Measurements from ENCODE around the gene SLC6A19. TPM values are rescaled to one million over a fixed set of nuclear protein-coding genes. Genes with fewer than 3 reads are reported as not detected.

Gene SLC6A19
- polyA plus RNA-seq, 1 of the 3 experiments (the other 2 are of a cell fraction): not detected

DNA sequence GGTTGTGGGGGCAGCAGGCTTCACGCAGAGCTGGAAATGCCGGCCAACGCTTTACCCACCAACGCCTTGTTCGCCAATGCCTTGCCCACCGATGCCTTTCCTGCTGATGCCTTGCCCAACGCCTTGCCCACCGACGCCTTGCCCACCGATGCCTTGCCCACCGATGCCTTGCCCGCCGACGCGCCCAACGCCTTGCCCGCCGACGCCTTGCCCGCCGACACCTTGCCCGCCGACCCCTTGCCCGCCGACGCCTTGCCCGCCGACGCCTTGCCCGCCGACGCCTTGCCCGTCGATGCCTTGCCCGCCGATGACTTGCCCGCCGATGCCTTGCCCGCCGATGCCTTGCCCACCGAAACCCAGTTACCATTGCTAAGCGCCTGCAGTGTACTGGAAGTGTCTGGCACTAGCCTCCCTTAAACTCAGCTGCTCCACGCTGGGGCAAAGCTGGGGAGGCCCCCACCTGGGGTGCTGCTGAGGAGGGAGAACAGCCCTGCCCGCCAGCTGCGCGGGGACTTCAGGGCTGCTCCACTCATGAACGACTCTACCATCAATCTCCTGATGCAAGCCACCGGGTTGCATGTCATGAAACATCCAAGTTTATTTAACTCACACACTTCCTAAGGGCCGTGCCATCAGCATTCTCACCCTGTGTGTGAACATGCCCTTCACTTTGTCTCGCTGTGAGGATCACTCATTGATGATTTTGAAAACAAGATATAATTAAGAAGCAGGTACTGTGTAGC, 25.6 kb downstream of the SLC6A19 start:
- Histone ChIP-seq H3K4me3 (ENCODE audit: low read depth in 2 of 2, low read length in 1 of 2) (no peak overlapping the region), H3K9me3 (no peaks in the 10 kb centered on the region), H2AFZ (ENCODE audit: low read depth) (no peak overlapping the region), H3K9ac (no peak overlapping the region), H3K27ac (ENCODE audit: low read depth in 2 of 2, low read length in 1 of 2) (no peak overlapping the region), H3K9me2 (no peaks in the 10 kb centered on the region), H3F3A (replicated peaks; ENCODE audit: insufficient read depth) (peaks cover 6% of the 10 kb centered on the region), H3K36me3 (replicated peaks in 1 of 2; ENCODE audit: control insufficient read depth in 1 of 2, insufficient read depth in 2 of 2, low read length in 1 of 2) (no peaks in the 10 kb centered on the region), H3K4me1 (ENCODE audit: control insufficient read depth in 1 of 2, insufficient read depth in 2 of 2, low read depth in 1 of 2, low read length in 1 of 2) (no peaks in the 10 kb centered on the region), H3K79me2 (ENCODE audit: insufficient read depth) (no peaks in the 10 kb centered on the region), H3K4me2 (no peak overlapping the region), H3K27me3 (ENCODE audit: insufficient read depth) (peaks cover 19% of the 10 kb centered on the region; the same call in 1 of the 2 replicates), H4K20me1 (ENCODE audit: insufficient read depth) (no peaks in the 10 kb centered on the region)
- DNase-seq: no peak
- WGBS (ENCODE audit: low lambda C conversion rate): 79% methylated on average over 50 of the region's 50 CpGs
- no peak for TF ChIP-seq RAD21 (IDR thresholded peaks at IDR 0.05; ENCODE audit: low read length)
- no peak for TF ChIP-seq YY1 (IDR thresholded peaks at IDR 0.05; ENCODE audit: low read depth)
- no peak for TF ChIP-seq RCOR1 (IDR thresholded peaks at IDR 0.05; ENCODE audit: low read length)
- TF ChIP-seq, protein P1, sequence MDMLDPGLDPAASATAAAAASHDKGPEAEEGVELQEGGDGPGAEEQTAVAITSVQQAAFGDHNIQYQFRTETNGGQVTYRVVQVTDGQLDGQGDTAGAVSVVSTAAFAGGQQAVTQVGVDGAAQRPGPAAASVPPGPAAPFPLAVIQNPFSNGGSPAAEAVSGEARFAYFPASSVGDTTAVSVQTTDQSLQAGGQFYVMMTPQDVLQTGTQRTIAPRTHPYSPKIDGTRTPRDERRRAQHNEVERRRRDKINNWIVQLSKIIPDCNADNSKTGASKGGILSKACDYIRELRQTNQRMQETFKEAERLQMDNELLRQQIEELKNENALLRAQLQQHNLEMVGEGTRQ (IDR thresholded peaks at IDR 0.05; ENCODE audit: borderline replicate concordance, low read depth, low read length): no peak
- no peak for TF ChIP-seq RFX5 (IDR thresholded peaks at IDR 0.05; ENCODE audit: low read length)
- TF ChIP-seq RXRA (IDR thresholded peaks at IDR 0.05; ENCODE audit: borderline replicate concordance, low read depth): no peak
- TF ChIP-seq GATA2 (CRISPR knock-in tag; IDR thresholded peaks at IDR 0.05): no peak
- no peak for TF ChIP-seq TEAD4 (IDR thresholded peaks at IDR 0.05; ENCODE audit: borderline replicate concordance, insufficient read depth)
- no peak for TF ChIP-seq NRF1 (IDR thresholded peaks at IDR 0.05; ENCODE audit: low read depth, low read length)
- no peak for TF ChIP-seq TAF1 (IDR thresholded peaks at IDR 0.05; ENCODE audit: borderline replicate concordance, low read depth, low read length)
- TF ChIP-seq, protein P2, sequence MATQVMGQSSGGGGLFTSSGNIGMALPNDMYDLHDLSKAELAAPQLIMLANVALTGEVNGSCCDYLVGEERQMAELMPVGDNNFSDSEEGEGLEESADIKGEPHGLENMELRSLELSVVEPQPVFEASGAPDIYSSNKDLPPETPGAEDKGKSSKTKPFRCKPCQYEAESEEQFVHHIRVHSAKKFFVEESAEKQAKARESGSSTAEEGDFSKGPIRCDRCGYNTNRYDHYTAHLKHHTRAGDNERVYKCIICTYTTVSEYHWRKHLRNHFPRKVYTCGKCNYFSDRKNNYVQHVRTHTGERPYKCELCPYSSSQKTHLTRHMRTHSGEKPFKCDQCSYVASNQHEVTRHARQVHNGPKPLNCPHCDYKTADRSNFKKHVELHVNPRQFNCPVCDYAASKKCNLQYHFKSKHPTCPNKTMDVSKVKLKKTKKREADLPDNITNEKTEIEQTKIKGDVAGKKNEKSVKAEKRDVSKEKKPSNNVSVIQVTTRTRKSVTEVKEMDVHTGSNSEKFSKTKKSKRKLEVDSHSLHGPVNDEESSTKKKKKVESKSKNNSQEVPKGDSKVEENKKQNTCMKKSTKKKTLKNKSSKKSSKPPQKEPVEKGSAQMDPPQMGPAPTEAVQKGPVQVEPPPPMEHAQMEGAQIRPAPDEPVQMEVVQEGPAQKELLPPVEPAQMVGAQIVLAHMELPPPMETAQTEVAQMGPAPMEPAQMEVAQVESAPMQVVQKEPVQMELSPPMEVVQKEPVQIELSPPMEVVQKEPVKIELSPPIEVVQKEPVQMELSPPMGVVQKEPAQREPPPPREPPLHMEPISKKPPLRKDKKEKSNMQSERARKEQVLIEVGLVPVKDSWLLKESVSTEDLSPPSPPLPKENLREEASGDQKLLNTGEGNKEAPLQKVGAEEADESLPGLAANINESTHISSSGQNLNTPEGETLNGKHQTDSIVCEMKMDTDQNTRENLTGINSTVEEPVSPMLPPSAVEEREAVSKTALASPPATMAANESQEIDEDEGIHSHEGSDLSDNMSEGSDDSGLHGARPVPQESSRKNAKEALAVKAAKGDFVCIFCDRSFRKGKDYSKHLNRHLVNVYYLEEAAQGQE (IDR thresholded peaks at IDR 0.05; ENCODE audit: low read depth, low read length): no peak
- no peak for TF ChIP-seq SIN3A (IDR thresholded peaks at IDR 0.05; ENCODE audit: borderline replicate concordance, low read depth, low read length)
- TF ChIP-seq TCF12 (IDR thresholded peaks at IDR 0.05): no peak
- TF ChIP-seq, protein P3, sequence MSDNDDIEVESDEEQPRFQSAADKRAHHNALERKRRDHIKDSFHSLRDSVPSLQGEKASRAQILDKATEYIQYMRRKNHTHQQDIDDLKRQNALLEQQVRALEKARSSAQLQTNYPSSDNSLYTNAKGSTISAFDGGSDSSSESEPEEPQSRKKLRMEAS (IDR thresholded peaks at IDR 0.05; ENCODE audit: low read depth): no peak
- no peak for TF ChIP-seq ZBTB33 (IDR thresholded peaks at IDR 0.05; ENCODE audit: borderline replicate concordance, low read depth)
- no peak for TF ChIP-seq MEF2A (IDR thresholded peaks at IDR 0.05; ENCODE audit: borderline replicate concordance, low read depth)
- TF ChIP-seq, protein P4, sequence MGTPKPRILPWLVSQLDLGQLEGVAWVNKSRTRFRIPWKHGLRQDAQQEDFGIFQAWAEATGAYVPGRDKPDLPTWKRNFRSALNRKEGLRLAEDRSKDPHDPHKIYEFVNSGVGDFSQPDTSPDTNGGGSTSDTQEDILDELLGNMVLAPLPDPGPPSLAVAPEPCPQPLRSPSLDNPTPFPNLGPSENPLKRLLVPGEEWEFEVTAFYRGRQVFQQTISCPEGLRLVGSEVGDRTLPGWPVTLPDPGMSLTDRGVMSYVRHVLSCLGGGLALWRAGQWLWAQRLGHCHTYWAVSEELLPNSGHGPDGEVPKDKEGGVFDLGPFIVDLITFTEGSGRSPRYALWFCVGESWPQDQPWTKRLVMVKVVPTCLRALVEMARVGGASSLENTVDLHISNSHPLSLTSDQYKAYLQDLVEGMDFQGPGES (IDR thresholded peaks at IDR 0.05; ENCODE audit: low read depth, low read length): no peak
- TF ChIP-seq NFIC (IDR thresholded peaks at IDR 0.05; ENCODE audit: borderline replicate concordance): no peak
- ChIA-PET POLR2A (no interaction called here), CTCF (interaction anchor here (0.8 to 1.3 kb wide), 3 partner anchors 10 to 20 kb away, joined by 3 read pairs; no protein-coding TSS in a partner anchor)

All from SK-N-SH (cell line).